Right lobe of liver (tissue), 6 donors: ENCODE results near the gene SYNE2. TPM values are rescaled to one million over a fixed set of nuclear protein-coding genes. Genes with fewer than 3 reads are reported as not detected.

Experiments
- ATAC-seq, 4 donors: fragments of 200-7000 bp; cut with Tn5 transposase; one replicate each; pipeline ENCODE4 v1.9.1; 2020; ENCODE audit warnings: mild to moderate bottlenecking in 4 of 4, moderate library complexity in 4 of 4
- DNase-seq, 3 donors: peaks; one replicate each; pipeline ENCODE4 v3.0.0-alpha.2; 2020
- H3K27ac ChIP-seq, 3 donors: fragments of 200-600 bp; one replicate each; pipeline ENCODE4 v1.8.0; 2022
- H3K27me3 ChIP-seq, 2 donors: fragments of 200-600 bp; one replicate each; pipeline ENCODE4 v1.8.0; 2022
- H3K36me3 ChIP-seq, 4 donors: fragments of 200-600 bp; sonication (generic) in 1 of 4; one replicate each; pipeline versions ENCODE4 v1.5.1 to v1.8.0; 2017 to 2022; ENCODE audit warnings: control low read depth in 1 of 4
- H3K4me1 ChIP-seq, 4 donors: fragments of 200-600 bp; sonication (generic) in 1 of 4; one replicate each; pipeline versions ENCODE4 v1.5.1 to v1.8.0; 2017 to 2022; ENCODE audit warnings: control low read depth in 1 of 4
- H3K4me3 ChIP-seq, 3 donors: fragments of 200-600 bp; one replicate each; pipeline ENCODE4 v1.8.0; 2022
- H3K9me3 ChIP-seq, 4 donors: fragments of 200-600 bp; sonication (generic) in 1 of 4; one replicate each; pipeline versions ENCODE4 v1.5.1 to v1.8.0; 2017 to 2022; ENCODE audit warnings: control low read depth in 1 of 4
- POLR2A ChIP-seq: fragments of 450-650 bp; IDR thresholded peaks from one replicate; pipeline ENCODE4 v1.6.1; 2017; ENCODE audit warnings: antibody characterized with exemption, mild to moderate bottlenecking
- WGBS: methylation state at CpG from one replicate; pipeline ENCODE4 v1.1.6; 2018; ENCODE audit warnings: low coverage, low lambda C conversion rate; ENCODE audit not compliant: insufficient coverage; ENCODE audit errors: missing lambda C conversion rate; 5-methylcytosine and 5-hydroxymethylcytosine counted together
- intact Hi-C, 2 donors: fragments of 100-400 bp; cut with DNase I; formaldehyde crosslinking; loops; one replicate each; pipeline versions ENCODE4 v1.11.2 to v1.14.1; 2022
- total RNA-seq, 6 experiments: library from RNA; depleted of rRNA in 2 of 6; stranded (reverse); fragments of >200 nt in 2 of 6; fragmentation: NEBNext Ultra II Directional in 3 of 6; extraction: Animal tissue kit (Norgen Biotek cat#: 25700) in 3 of 6; gene quantifications; one replicate each; pipeline versions ENCODE4 v1.1.0 to v1.2.4, GENCODE V29; 2016 to 2023
- TF ChIP-seq, protein P1 (sequence below), 4 donors: fragments of 200-600 bp in 3 of 4; fragments of 450-650 bp in 1 of 4; IDR thresholded peaks; one replicate each; pipeline versions ENCODE4 v1.5.1 to v1.8.0; 2016 to 2022; ENCODE audit warnings: antibody characterized with exemption in 4 of 4, mild to moderate bottlenecking in 2 of 4
- donor health status: DM: no; HTN: yes; CAD: no.
- donor health status: DM: no; HTN: no; CAD: no.
- donor health status: DM: no; HTN: no; CAD: no.
- donor health status: DM: no; HTN: yes; CAD: no.
- donor health status: DM: no; HTN: yes; CAD: no.

Gene SYNE2
- total RNA-seq, 6 experiments from 2014 or later = 34.6 to 118 (median 47.8) TPM

DNA sequence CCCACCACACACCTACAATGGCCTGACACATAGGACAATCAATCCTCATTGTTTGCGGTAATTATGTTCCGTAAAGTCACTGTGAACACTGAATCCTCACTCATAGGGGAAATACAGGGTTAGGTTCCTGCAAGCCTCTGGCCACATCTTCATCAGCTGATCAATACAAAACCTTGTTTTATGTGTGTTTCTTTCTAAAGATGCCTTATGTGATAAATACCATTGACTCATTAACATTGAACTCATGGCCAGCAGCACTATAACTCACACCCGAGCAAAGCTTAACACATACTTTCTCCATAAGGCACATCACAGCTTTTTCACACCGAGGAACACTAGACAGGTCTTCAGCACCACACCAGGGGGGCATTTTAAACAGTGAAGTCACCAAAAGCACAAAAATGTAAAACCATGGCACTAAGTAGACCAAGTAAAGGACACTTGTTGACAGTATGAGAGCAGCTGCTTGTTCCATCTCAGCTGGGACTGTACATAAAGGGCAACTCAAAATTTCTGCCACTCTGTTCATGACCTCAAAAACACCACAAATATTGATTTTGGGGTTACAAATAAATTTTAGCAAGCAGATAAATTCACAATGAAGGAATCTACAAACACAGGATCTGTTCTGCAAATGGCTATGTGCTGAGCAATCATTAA lies 380.9 kb downstream of the SYNE2 start:
- Histone ChIP-seq H3K36me3 (peaks cover 0 to 5% (median 2%) of the 10 kb centered on the region in 4 donors), H3K4me1 (no peaks in the 10 kb centered on the region), H3K27ac (no peak overlapping the region), H3K4me3 (no peak overlapping the region), H3K9me3 (no peaks in the 10 kb centered on the region), H3K27me3 (no peaks in the 10 kb centered on the region)
- 82% methylated on average over 4 of the region's 4 CpGs for WGBS
- no peak for DNase-seq
- intact Hi-C loops = no loop called here
- ATAC-seq = peak in 1 of 4 donors; percentile 9
- no peak for TF ChIP-seq POLR2A
- TF ChIP-seq, protein P1, sequence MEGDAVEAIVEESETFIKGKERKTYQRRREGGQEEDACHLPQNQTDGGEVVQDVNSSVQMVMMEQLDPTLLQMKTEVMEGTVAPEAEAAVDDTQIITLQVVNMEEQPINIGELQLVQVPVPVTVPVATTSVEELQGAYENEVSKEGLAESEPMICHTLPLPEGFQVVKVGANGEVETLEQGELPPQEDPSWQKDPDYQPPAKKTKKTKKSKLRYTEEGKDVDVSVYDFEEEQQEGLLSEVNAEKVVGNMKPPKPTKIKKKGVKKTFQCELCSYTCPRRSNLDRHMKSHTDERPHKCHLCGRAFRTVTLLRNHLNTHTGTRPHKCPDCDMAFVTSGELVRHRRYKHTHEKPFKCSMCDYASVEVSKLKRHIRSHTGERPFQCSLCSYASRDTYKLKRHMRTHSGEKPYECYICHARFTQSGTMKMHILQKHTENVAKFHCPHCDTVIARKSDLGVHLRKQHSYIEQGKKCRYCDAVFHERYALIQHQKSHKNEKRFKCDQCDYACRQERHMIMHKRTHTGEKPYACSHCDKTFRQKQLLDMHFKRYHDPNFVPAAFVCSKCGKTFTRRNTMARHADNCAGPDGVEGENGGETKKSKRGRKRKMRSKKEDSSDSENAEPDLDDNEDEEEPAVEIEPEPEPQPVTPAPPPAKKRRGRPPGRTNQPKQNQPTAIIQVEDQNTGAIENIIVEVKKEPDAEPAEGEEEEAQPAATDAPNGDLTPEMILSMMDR (IDR thresholded peaks at IDR 0.05) = no peak

GRCh38 chr14:64234877-64235651 lies 382.3 kb downstream of the SYNE2 start:
- H3K4me3 ChIP-seq = no peak overlapping the region
- peak in 3 of 4 donors; percentile 39 to 52 (median 52) for ATAC-seq
- no peaks in the 10 kb centered on the region for H3K4me1 ChIP-seq
- DNase-seq = peak in 1 of 3 donors; percentile 60
- intact Hi-C loops = no loop called here
- H3K27ac ChIP-seq = no peak overlapping the region
- no peaks in the 10 kb centered on the region for H3K9me3 ChIP-seq
- no peaks in the 10 kb centered on the region for H3K27me3 ChIP-seq
- TF ChIP-seq, protein P1 (IDR thresholded peaks at IDR 0.05) = no peak
- TF ChIP-seq POLR2A = no peak
- peaks cover 0 to 2% (median 0%) of the 10 kb centered on the region in 4 donors for H3K36me3 ChIP-seq
- 65% methylated on average over 11 of the region's 24 CpGs for WGBS

DNA sequence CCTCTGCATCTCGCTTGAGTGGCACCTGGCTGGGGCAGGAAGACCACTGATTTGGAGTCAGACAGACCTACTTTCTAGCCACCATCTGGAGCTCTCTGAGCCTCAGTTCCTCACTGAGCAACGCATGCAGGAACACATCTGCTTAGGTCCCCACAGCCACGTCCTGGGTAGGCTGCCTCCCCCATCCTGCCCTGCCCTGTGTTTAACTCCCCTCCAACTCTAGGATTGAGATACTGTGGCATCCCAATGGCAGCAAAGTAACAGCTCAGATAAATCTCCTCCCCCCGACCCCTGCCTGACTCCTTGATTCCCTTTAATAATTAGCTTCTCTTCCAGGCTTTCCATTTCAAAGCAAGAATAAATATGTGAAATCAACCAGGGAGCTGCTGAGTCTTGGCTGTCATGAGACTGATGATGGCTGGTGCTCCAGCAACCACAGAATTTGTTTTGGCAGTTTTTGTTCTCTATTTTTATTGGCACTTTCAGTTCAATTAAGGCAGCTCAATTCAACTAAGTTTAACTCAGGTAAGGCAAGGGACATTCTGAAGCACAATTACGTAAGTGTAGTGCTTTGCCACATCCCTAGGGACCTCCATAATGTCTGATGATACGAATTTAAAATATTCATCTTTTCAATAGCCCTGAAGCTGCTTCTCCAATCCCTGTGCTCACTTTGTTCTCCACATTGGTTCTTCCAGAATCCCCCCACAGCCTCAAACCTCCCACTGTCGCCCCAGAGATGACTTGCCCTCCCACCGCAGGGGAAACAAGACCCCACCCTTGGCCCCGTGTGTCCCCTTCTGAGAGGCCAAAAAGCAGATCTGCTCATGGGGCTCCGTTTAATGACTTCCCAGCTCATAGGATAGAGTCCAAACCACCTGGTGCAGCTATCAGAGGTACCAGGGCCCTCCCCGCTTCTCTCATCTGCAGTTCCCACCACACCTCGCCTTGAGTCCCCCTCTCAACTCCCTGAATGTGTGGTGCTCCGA lies 383.1 kb downstream of the SYNE2 start:
- Histone ChIP-seq H3K9me3 (no peaks in the 10 kb centered on the region), H3K27ac (no peak overlapping the region), H3K36me3 (peaks cover 0 to under 1% (median 0%) of the 10 kb centered on the region in 4 donors), H3K4me1 (no peaks in the 10 kb centered on the region), H3K27me3 (no peaks in the 10 kb centered on the region), H3K4me3 (no peak overlapping the region)
- TF ChIP-seq, protein P1 (IDR thresholded peaks at IDR 0.05) = no peak
- TF ChIP-seq POLR2A = no peak
- no peak for DNase-seq
- WGBS = 70% methylated on average over 11 of the region's 13 CpGs
- peak in 1 of 4 donors; percentile 12 for ATAC-seq
- intact Hi-C loops = no loop called here

- TF ChIP-seq POLR2A = no peak
- TF ChIP-seq, protein P1 (IDR thresholded peaks at IDR 0.05) = no peak
- H3K27me3 ChIP-seq = no peaks in the 10 kb centered on the region
- no peak for DNase-seq
- no peak overlapping the region for H3K4me3 ChIP-seq
- H3K9me3 ChIP-seq = no peaks in the 10 kb centered on the region
- intact Hi-C loops = no loop called here
- H3K27ac ChIP-seq = no peak overlapping the region
- no peaks in the 10 kb centered on the region for H3K4me1 ChIP-seq
- ATAC-seq = no peak
- H3K36me3 ChIP-seq = no peaks in the 10 kb centered on the region
- WGBS = 79% methylated on average over 3 of the region's 6 CpGs
Observed at GRCh38 chr14:64238049-64238448, 385.2 kb downstream of the SYNE2 start.
